HL-60/S4 (cell line): ENCODE measurements around the gene MTHFD1L.

ENCODE experiments used
- in situ Hi-C: fragments of 300-500 bp; cut with MboI; formaldehyde crosslinking; loops from 2 replicates; pipeline ENCODE4 v1.14.3; 2022; ENCODE audit warnings: low sequenced_read_pairs

Gene MTHFD1L

GRCh38 chr6:150930841-150931240 lies 65.3 kb downstream of the MTHFD1L start:
- in situ Hi-C loops: no loop called here

GRCh38 chr6:150931405-150931804 lies 65.9 kb downstream of the MTHFD1L start:
- in situ Hi-C loops: no loop called here

- in situ Hi-C loops: no loop called here
Observed at GRCh38 chr6:150932996-150933395, 67.5 kb downstream of the MTHFD1L start.

- in situ Hi-C loops: no loop called here
Observed at GRCh38 chr6:150934380-150934779, 68.9 kb downstream of the MTHFD1L start.

GRCh38 chr6:150936021-150936555 lies 70.6 kb downstream of the MTHFD1L start:
- in situ Hi-C loops: no loop called here

- in situ Hi-C loops: no loop called here
Observed at GRCh38 chr6:150937132-150937906, 71.8 kb downstream of the MTHFD1L start.

- in situ Hi-C loops: no loop called here
Observed at GRCh38 chr6:150939399-150939798, 73.9 kb downstream of the MTHFD1L start.

GRCh38 chr6:150940941-150941340 lies 75.4 kb downstream of the MTHFD1L start:
- in situ Hi-C loops: no loop called here

GRCh38 chr6:150949526-150949925 lies 84.0 kb downstream of the MTHFD1L start:
- in situ Hi-C loops: no loop called here

GRCh38 chr6:150953851-150954250 lies 88.3 kb downstream of the MTHFD1L start:
- in situ Hi-C loops: no loop called here

- in situ Hi-C loops: no loop called here
Observed at GRCh38 chr6:150959166-150959565, 93.7 kb downstream of the MTHFD1L start.

GRCh38 chr6:150962436-150962835 lies 96.9 kb downstream of the MTHFD1L start:
- in situ Hi-C loops: no loop called here

GRCh38 chr6:150964765-150965164 lies 99.3 kb downstream of the MTHFD1L start:
- in situ Hi-C loops: no loop called here

- in situ Hi-C loops: no loop called here
Observed at GRCh38 chr6:150966786-150967185, 101.3 kb downstream of the MTHFD1L start.

GRCh38 chr6:150967381-150967780 lies 101.9 kb downstream of the MTHFD1L start:
- in situ Hi-C loops: no loop called here

- in situ Hi-C loops: no loop called here
Observed at GRCh38 chr6:150967910-150968309, 102.4 kb downstream of the MTHFD1L start.

GRCh38 chr6:150969901-150970300 lies 104.4 kb downstream of the MTHFD1L start:
- in situ Hi-C loops: no loop called here

- in situ Hi-C loops: no loop called here
Observed at GRCh38 chr6:150971219-150971618, 105.7 kb downstream of the MTHFD1L start.

GRCh38 chr6:150975136-150975535 lies 109.6 kb downstream of the MTHFD1L start:
- in situ Hi-C loops: no loop called here

GRCh38 chr6:150977281-150977680 lies 111.8 kb downstream of the MTHFD1L start:
- in situ Hi-C loops: no loop called here

- in situ Hi-C loops: no loop called here
Observed at GRCh38 chr6:150978624-150979023, 113.1 kb downstream of the MTHFD1L start.

- in situ Hi-C loops: no loop called here
Observed at GRCh38 chr6:150979826-150980350, 114.4 kb downstream of the MTHFD1L start.
